Endothelial cell of umbilical vein (primary cell): ENCODE data around the gene ATAD1. TPM values are rescaled to one million over a fixed set of nuclear protein-coding genes. Genes with fewer than 3 reads are reported as not detected.

ENCODE experiments used
- BruUV-seq: library from RNA; stranded (reverse); fragments of 400-500 nt; replicated peaks from 2 replicates; lab custom pipeline; 2021; lab: Mats Ljungman, UMichigan
- CTCF ChIA-PET: fragments of 300-600, 350-600 bp; sonication (Branson Sonifier 250); formaldehyde crosslinking; loops from one replicate; lab custom pipeline; 2021; ENCODE audit warnings: antibody characterized with exemption, inconsistent platforms; lab: Charles Lee
- POLR2A ChIA-PET: fragments of 300-600, 350-600 bp; sonication (Branson Sonifier 250); formaldehyde crosslinking; loops from one replicate; lab custom pipeline; 2021; ENCODE audit warnings: antibody characterized with exemption, inconsistent platforms; lab: Charles Lee
- DNase-seq: peaks from one replicate; pipeline ENCODE4 v3.0.0-alpha.2; 2011; ENCODE audit warnings: low read depth, low spot score
- FAIRE-seq: peaks from 2 replicates; lab custom pipeline; 2011; peaks lifted over from hg19 to GRCh38; lab: Jason Lieb, UNC
- H2AFZ ChIP-seq: 2 replicates; pipeline ENCODE4 v1.6.0; 2012; ENCODE audit warnings: low read depth, low read length, control low read depth, inconsistent platforms
- H3K27ac ChIP-seq: 2 replicates; pipeline ENCODE4 v1.5.1; 2011; ENCODE audit warnings: low read depth, mild to moderate bottlenecking, control low read depth, low read length, moderate library complexity; ENCODE audit not compliant: insufficient read depth
- H3K27me3 ChIP-seq, 2 experiments: 2 replicates each; pipeline versions ENCODE4 v1.6.0 to v1.6.1; 2011; ENCODE audit warnings: low read length in 2 of 2, mixed read lengths in 1 of 2; ENCODE audit not compliant: control insufficient read depth in 2 of 2, insufficient read depth in 2 of 2
- H3K36me3 ChIP-seq, 2 experiments: 2 replicates in 1 of 2; 3 replicates in 1 of 2; pipeline ENCODE4 v1.5.1; 2011; ENCODE audit warnings: low read length in 2 of 2, mild to moderate bottlenecking in 1 of 2, moderate library complexity in 1 of 2; ENCODE audit not compliant: control insufficient read depth in 2 of 2, insufficient read depth in 2 of 2; ENCODE audit errors: extremely low read depth in 1 of 2
- H3K4me1 ChIP-seq: 3 replicates; pipeline ENCODE4 v1.5.1; 2011; ENCODE audit warnings: mild to moderate bottlenecking, low read length; ENCODE audit not compliant: control insufficient read depth, insufficient read depth; ENCODE audit errors: extremely low read depth
- H3K4me2 ChIP-seq: 2 replicates; pipeline ENCODE4 v1.6.1; 2011; ENCODE audit warnings: low read length, control low read depth, mixed read lengths; ENCODE audit not compliant: insufficient read depth
- H3K4me3 ChIP-seq, 3 experiments: fragments of 200-600 bp in 1 of 3; sonication (generic), shearing (Covaris generic) in 1 of 3; replicated peaks in 1 of 3; 2 replicates each; pipeline ENCODE4 v1.5.1; 2011 to 2016; ENCODE audit warnings: control low read depth in 3 of 3, low read length in 3 of 3, mild to moderate bottlenecking in 2 of 3, inconsistent platforms in 1 of 3, low read depth in 1 of 3, moderate library complexity in 1 of 3; ENCODE audit not compliant: insufficient read depth in 1 of 3
- H3K79me2 ChIP-seq: 2 replicates; pipeline ENCODE4 v1.6.0; 2012; ENCODE audit warnings: low read length, inconsistent platforms; ENCODE audit not compliant: control insufficient read depth, insufficient read depth
- H3K9ac ChIP-seq: replicated peaks from 2 replicates; pipeline ENCODE3; 2011; ENCODE audit warnings: low read length, control low read depth; ENCODE audit not compliant: insufficient read depth; ENCODE audit errors: extremely low read depth
- H3K9me1 ChIP-seq: replicated peaks from 3 replicates; pipeline ENCODE4 v1.6.0; 2011; ENCODE audit warnings: mild to moderate bottlenecking, low read length; ENCODE audit not compliant: control insufficient read depth, insufficient read depth; ENCODE audit errors: extremely low read depth
- H3K9me3 ChIP-seq: replicated peaks from 2 replicates; pipeline ENCODE4 v1.5.1; 2012; ENCODE audit warnings: low read length, inconsistent platforms; ENCODE audit not compliant: control insufficient read depth, insufficient read depth
- H4K20me1 ChIP-seq: replicated peaks from 2 replicates; pipeline ENCODE3; 2011; ENCODE audit warnings: mild to moderate bottlenecking, low read length; ENCODE audit not compliant: control insufficient read depth, insufficient read depth; ENCODE audit errors: extremely low read depth
- EZH2 ChIP-seq: IDR thresholded peaks from 2 replicates; pipeline ENCODE4 v1.6.1; 2012; ENCODE audit warnings: borderline replicate concordance, low read depth, mild to moderate bottlenecking, moderate library complexity, low read length, inconsistent platforms; ENCODE audit not compliant: severe bottlenecking
- FOS ChIP-seq: IDR thresholded peaks from 2 replicates; pipeline ENCODE4 v1.6.1; 2011; ENCODE audit warnings: mild to moderate bottlenecking, low read length, moderate library complexity, borderline replicate concordance; ENCODE audit not compliant: insufficient read depth
- GATA2 ChIP-seq: IDR thresholded peaks from 2 replicates; pipeline ENCODE4 v1.7.0; 2011; ENCODE audit warnings: low read depth, mild to moderate bottlenecking, moderate library complexity, mixed read lengths, low read length; ENCODE audit not compliant: insufficient read length, insufficient read depth
- JUN ChIP-seq: IDR thresholded peaks from 2 replicates; pipeline ENCODE4 v1.6.1; 2011; ENCODE audit warnings: borderline replicate concordance, low read depth; ENCODE audit not compliant: insufficient read length, insufficient read depth
- MAX ChIP-seq: IDR thresholded peaks from 2 replicates; pipeline ENCODE4 v1.6.1; 2011; ENCODE audit not compliant: insufficient read depth, insufficient read length
- MYC ChIP-seq: IDR thresholded peaks from one replicate; pipeline ENCODE4 v1.6.1; 2011; ENCODE audit warnings: mild to moderate bottlenecking, low read depth, low read length
- POLR2A ChIP-seq: IDR thresholded peaks from 2 replicates; pipeline ENCODE4 v1.6.1; 2012; ENCODE audit warnings: low read depth, mild to moderate bottlenecking, control low read depth, low read length
- POLR2AphosphoS5 ChIP-seq: IDR thresholded peaks from 2 replicates; pipeline ENCODE4 v1.6.1; 2012; ENCODE audit warnings: low read depth, mild to moderate bottlenecking, control low read depth, low read length, moderate library complexity; ENCODE audit not compliant: insufficient read depth
- dilution Hi-C: fragments of 300-500 bp; cut with MboI; formaldehyde crosslinking; loops from one replicate; pipeline ENCODE4 v1.15.0; 2019; ENCODE audit warnings: low sequenced_read_pairs; ENCODE audit not compliant: extremely low pct_ligation_motif_present
- intact Hi-C: fragments of 100-400 bp; cut with micrococcal nuclease; formaldehyde crosslinking; loops from one replicate; pipeline ENCODE4 v1.10.0; 2022
- polyA plus RNA-seq, 4 experiments: library from polyadenylated mRNA; depleted of rRNA in 3 of 4; stranded (reverse) in 3 of 4; unstranded in 1 of 4; fragments of >200 nt; gene quantifications; 2 replicates each; pipeline versions ENCODE4 v1.2.1 to v1.2.3, GENCODE V29; 2011 to 2012; ENCODE audit warnings: missing spikeins in 1 of 4
- total RNA-seq: library from RNA; stranded (reverse); gene quantifications from 2 replicates; pipeline ENCODE4 v1.2.3, GENCODE V29; 2021
- TF ChIP-seq, protein P1 (sequence below), 2 donors: IDR thresholded peaks; 1 replicate in 1 of 2; 2 replicates in 1 of 2; pipeline ENCODE4 v1.5.1; 2011; ENCODE audit warnings: low read length in 2 of 2, mild to moderate bottlenecking in 2 of 2, moderate library complexity in 2 of 2, control low read depth in 1 of 2, inconsistent platforms in 1 of 2, low read depth in 1 of 2; ENCODE audit not compliant: insufficient read depth in 1 of 2; ENCODE audit errors: extremely low read depth in 1 of 2

The ATAD1 gene
- total and polyA plus RNA-seq, 2 donors (not counting 3 experiments of a cell fraction or from before 2014, with no cell fraction given): 5.2 to 25.8 TPM

DNA sequence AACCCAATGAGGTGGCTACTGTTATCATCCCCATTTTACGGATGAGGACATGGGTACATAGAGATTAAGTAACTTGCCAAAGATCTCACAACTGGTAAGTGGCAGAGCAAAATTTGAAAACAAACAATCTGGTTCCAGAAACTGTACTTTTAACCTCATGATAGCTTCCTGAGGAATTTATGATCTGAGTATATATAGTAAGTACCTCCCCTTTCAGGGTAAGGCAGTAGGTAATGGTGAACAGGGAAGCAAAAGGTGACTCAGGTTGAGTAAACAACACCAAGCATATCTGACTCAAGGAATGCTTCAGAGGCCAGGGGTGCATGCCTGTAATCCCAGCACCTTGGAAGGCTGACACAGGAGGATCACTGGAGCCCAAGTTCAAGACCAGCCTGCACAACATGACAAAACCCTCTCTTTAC lies 24.2 kb upstream of the ATAD1 start:
- no peak overlapping the region for H3K4me2 ChIP-seq
- DNase-seq: peak; percentile 45
- ChIA-PET POLR2A (no interaction called here), CTCF (interaction anchor here (1.1 to 1.3 kb wide), 2 partner anchors 67 to 309 kb away, joined by 3 read pairs; no protein-coding TSS in a partner anchor)
- no peaks in the 10 kb centered on the region for H3K9me1 ChIP-seq
- H3K79me2 ChIP-seq: no peaks in the 10 kb centered on the region
- H3K4me1 ChIP-seq: peaks cover 3% of the 10 kb centered on the region
- H2AFZ ChIP-seq: no peak overlapping the region
- H3K27ac ChIP-seq: no peak overlapping the region
- no peaks in the 10 kb centered on the region for H3K36me3 ChIP-seq
- no peaks in the 10 kb centered on the region for H3K9me3 ChIP-seq
- no peaks in the 10 kb centered on the region for H3K27me3 ChIP-seq
- FAIRE-seq: peak; percentile 15
- no peaks in the 10 kb centered on the region for H4K20me1 ChIP-seq
- H3K9ac ChIP-seq: no peak overlapping the region
- no TSS peak for BruUV-seq
- TF ChIP-seq, protein P1, sequence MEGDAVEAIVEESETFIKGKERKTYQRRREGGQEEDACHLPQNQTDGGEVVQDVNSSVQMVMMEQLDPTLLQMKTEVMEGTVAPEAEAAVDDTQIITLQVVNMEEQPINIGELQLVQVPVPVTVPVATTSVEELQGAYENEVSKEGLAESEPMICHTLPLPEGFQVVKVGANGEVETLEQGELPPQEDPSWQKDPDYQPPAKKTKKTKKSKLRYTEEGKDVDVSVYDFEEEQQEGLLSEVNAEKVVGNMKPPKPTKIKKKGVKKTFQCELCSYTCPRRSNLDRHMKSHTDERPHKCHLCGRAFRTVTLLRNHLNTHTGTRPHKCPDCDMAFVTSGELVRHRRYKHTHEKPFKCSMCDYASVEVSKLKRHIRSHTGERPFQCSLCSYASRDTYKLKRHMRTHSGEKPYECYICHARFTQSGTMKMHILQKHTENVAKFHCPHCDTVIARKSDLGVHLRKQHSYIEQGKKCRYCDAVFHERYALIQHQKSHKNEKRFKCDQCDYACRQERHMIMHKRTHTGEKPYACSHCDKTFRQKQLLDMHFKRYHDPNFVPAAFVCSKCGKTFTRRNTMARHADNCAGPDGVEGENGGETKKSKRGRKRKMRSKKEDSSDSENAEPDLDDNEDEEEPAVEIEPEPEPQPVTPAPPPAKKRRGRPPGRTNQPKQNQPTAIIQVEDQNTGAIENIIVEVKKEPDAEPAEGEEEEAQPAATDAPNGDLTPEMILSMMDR (IDR thresholded peaks at IDR 0.05; ENCODE audit: extremely low read depth in 1 of 2, insufficient read depth in 1 of 2, low read depth in 1 of 2, low read length in 2 of 2): no peak
- TF ChIP-seq POLR2A: no peak
- intact Hi-C loops (no loop called here), dilution Hi-C loops (no loop called here)
- H3K4me3 ChIP-seq: no peak overlapping the region

- no peak overlapping the region for H3K4me3 ChIP-seq
- H2AFZ ChIP-seq: no peak overlapping the region
- H3K4me2 ChIP-seq: no peak overlapping the region
- no peaks in the 10 kb centered on the region for H3K79me2 ChIP-seq
- H3K27ac ChIP-seq: no peak overlapping the region
- no peaks in the 10 kb centered on the region for H3K36me3 ChIP-seq
- ChIA-PET POLR2A (no interaction called here), CTCF (interaction anchor here (1.3 kb wide), 1 partner anchor 308 kb away, joined by 3 read pairs; no protein-coding TSS in a partner anchor)
- TF ChIP-seq MAX: no peak
- TF ChIP-seq JUN: no peak
- TF ChIP-seq EZH2: no peak
- TF ChIP-seq MYC: no peak
- no peak for TF ChIP-seq POLR2A
- no peak for TF ChIP-seq POLR2AphosphoS5
- TF ChIP-seq FOS: no peak
- TF ChIP-seq, protein P1 (IDR thresholded peaks at IDR 0.05; ENCODE audit: extremely low read depth in 1 of 2, insufficient read depth in 1 of 2, low read depth in 1 of 2, low read length in 2 of 2): no peak
- TF ChIP-seq GATA2: no peak
- BruUV-seq: no TSS peak
- no peaks in the 10 kb centered on the region for H4K20me1 ChIP-seq
- DNase-seq (no peak), FAIRE-seq (peak; percentile 48)
- intact Hi-C loops: no loop called here
- peaks cover 3% of the 10 kb centered on the region for H3K4me1 ChIP-seq
- H3K9ac ChIP-seq: no peak overlapping the region
- H3K9me1 ChIP-seq: no peaks in the 10 kb centered on the region
- no peaks in the 10 kb centered on the region for H3K9me3 ChIP-seq
- no peaks in the 10 kb centered on the region for H3K27me3 ChIP-seq
- dilution Hi-C loops: no loop called here
Observed at GRCh38 chr10:87841186-87841585, 23.2 kb upstream of the ATAD1 start.
